ENCODE results near the gene GRID1. TPM values are rescaled to one million over a fixed set of nuclear protein-coding genes. Genes with fewer than 3 reads are reported as not detected.

The GRID1 gene
- total RNA-seq, 4 donors from 2014 or later, result 17.2 to 28.1 (median 23.6) TPM

GRCh38 chr10:86179961-86180360 is 186.6 kb downstream of the GRID1 start:
- TF ChIP-seq CTCF (IDR thresholded peaks at IDR 0.05) (no peak), POLR2A (IDR thresholded peaks at IDR 0.05) (no peak)
- Histone ChIP-seq H3K36me3 (no peaks in the 10 kb centered on the region), H3K27me3 (no peaks in the 10 kb centered on the region), H3K4me1 (peaks cover 7 to 16% of the 10 kb centered on the region in 2 donors), H3K27ac (no peak overlapping the region), H3K9me3 (no peaks in the 10 kb centered on the region), H3K4me3 (replicated peaks in 1 of 3) (no peak overlapping the region)
- WGBS, 2 donors, result 87 to 95% methylated on average over 5 to 7 of the region's 7 CpGs
- intact Hi-C loops (cut with DNase I), result no loop called here
- DNase-seq, result no peak

GRCh38 chr10:86179153-86179524 is 187.5 kb downstream of the GRID1 start:
- no peak for TF ChIP-seq POLR2A (IDR thresholded peaks at IDR 0.05)
- TF ChIP-seq CTCF (IDR thresholded peaks at IDR 0.05), result no peak
- no peaks in the 10 kb centered on the region for H3K36me3 ChIP-seq
- intact Hi-C loops (cut with DNase I), result no loop called here
- WGBS, 2 donors, result 67 to 84% methylated on average over 6 of the region's 6 CpGs
- H3K27me3 ChIP-seq, result no peaks in the 10 kb centered on the region
- H3K4me3 ChIP-seq (replicated peaks in 1 of 3), result no peak overlapping the region
- DNase-seq, result no peak
- H3K27ac ChIP-seq, result peak overlapping the region in 2 of 3 donors; percentile 25 to 49
- H3K9me3 ChIP-seq, result no peaks in the 10 kb centered on the region
- H3K4me1 ChIP-seq, result peaks cover 7 to 16% of the 10 kb centered on the region in 2 donors

GRCh38 chr10:86178401-86179152 is 188.0 kb downstream of the GRID1 start:
- DNase-seq, result peak; percentile 59 to 61
- H3K27me3 ChIP-seq, result no peaks in the 10 kb centered on the region
- peaks cover 7 to 16% of the 10 kb centered on the region in 2 donors for H3K4me1 ChIP-seq
- H3K27ac ChIP-seq, result peak overlapping the region; percentile 25 to 49 (median 26)
- intact Hi-C loops (cut with DNase I), result no loop called here
- TF ChIP-seq CTCF (IDR thresholded peaks at IDR 0.05) (peak in 4 of 6 experiments; percentile 19 to 53 (median 50)), POLR2A (IDR thresholded peaks at IDR 0.05) (no peak)
- H3K36me3 ChIP-seq, result no peaks in the 10 kb centered on the region
- WGBS, 2 donors, result 45 to 58% methylated on average over 4 to 11 of the region's 11 CpGs
- H3K9me3 ChIP-seq, result no peaks in the 10 kb centered on the region
- no peak overlapping the region for H3K4me3 ChIP-seq (replicated peaks in 1 of 3)

- Histone ChIP-seq H3K27ac (peak overlapping the region in 1 of 3 donors; percentile 13), H3K9me3 (no peaks in the 10 kb centered on the region), H3K36me3 (no peaks in the 10 kb centered on the region), H3K4me3 (replicated peaks in 1 of 3) (no peak overlapping the region), H3K27me3 (no peaks in the 10 kb centered on the region), H3K4me1 (peaks cover 7 to 16% of the 10 kb centered on the region in 2 donors)
- intact Hi-C loops (cut with DNase I), result no loop called here
- no peak for TF ChIP-seq CTCF (IDR thresholded peaks at IDR 0.05)
- no peak for TF ChIP-seq POLR2A (IDR thresholded peaks at IDR 0.05)
- DNase-seq, result no peak
- 87 to 88% methylated on average over 11 of the region's 11 CpGs for WGBS, 2 donors
Observed at GRCh38 chr10:86177537-86178155, 188.9 kb downstream of the GRID1 start.

Data from thyroid gland (tissue), 4 donors.